ENCODE measurements around the gene L3MBTL3.
"Not testable (repeated sequence)": the region's sequence is repeated elsewhere in the genome, so short reads cannot be mapped to it uniquely, and the experiment has no call there.

The L3MBTL3 gene

GRCh38 chr6:130075879-130076460, 57.6 kb downstream of the L3MBTL3 start:
- no peak for DNase-seq (ENCODE audit: low read depth in 2 of 2)

DNA sequence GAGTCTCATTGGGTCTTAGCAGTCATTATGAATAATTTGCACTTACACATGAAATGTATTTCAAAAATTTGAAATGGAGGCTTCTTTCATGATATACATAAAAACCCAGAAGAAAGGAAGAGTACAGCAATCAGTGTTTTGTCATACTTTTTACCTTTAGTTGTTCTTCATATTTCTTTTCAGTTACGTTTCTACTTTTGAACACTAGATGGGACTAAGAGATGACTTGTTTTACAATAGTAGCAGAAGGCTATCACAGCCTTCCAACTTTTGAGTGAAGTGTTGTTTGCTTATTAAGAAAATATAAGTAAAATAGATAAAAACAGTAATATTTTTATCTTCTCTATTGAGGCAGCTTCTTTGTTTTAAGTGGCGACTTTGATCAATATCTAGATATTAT, 58.1 kb downstream of the L3MBTL3 start:
- no peak for DNase-seq (ENCODE audit: low read depth in 2 of 2)

DNA sequence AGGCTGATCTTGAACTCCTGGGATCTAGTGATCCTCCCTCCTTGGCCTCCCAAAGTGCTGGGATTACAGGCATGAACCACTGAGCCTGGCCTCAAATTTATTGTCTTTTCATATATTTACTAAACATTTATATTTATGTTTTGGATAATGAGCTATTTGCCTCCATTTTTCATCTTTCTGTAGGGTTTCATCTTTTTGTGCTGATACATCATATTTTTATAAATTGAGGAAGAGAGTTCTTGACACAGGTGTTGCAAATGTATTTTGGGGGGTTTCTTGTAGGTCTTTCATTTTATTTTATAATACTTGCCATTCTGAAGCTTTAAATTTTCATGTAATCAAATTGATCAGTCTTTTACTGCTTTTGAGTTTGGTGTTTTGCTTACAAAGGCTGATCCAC, 72.4 kb downstream of the L3MBTL3 start:
- no peak for DNase-seq (ENCODE audit: low read depth in 2 of 2)

DNA sequence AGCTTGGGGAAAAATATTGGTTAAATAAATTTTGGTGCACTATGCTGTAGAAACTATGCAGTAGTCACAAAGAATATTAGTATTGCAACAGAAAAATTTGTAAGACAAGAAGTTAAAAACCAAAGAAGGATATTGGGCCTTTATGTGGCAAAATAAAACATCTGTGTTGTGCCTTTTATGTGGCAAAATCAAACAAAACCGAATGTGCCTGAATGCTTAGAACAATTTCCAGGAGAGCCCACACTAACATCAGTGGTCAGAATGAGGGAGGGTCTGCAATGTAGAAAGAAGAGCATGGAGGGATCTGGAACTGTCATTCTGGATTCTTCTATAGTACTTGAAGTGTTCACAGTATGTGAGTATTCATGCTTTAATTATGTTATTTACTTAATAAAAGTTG, 75.2 kb downstream of the L3MBTL3 start:
- DNase-seq (ENCODE audit: low read depth in 2 of 2), result no peak

- DNase-seq (ENCODE audit: low read depth in 2 of 2), result no peak
Measured at GRCh38 chr6:130098317-130098716, 79.9 kb downstream of the L3MBTL3 start.

DNA sequence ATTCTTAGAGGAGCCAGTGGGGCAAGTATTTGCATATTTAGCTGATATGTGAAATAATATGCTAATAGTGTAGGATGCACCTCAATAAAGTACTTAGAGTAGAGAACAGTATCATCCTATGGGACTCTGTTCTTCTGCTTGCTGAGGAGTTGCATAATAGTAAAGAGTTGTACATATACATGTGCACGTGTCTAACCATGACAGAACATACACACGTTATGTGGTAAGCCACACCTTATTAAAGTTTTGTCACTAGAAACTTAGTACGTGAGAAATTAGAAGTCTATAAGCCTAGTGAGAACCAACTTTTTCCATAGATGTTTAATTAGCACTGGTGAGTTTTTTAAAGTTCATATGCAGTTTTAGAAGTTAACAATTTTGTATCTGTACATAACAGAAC, 80.7 kb downstream of the L3MBTL3 start:
- no peak for DNase-seq (ENCODE audit: low read depth in 2 of 2)

GRCh38 chr6:130105996-130106704, 87.8 kb downstream of the L3MBTL3 start:
- DNase-seq (ENCODE audit: low read depth in 2 of 2), result no peak

GRCh38 chr6:130107710-130108109, 89.3 kb downstream of the L3MBTL3 start:
- no peak for DNase-seq (ENCODE audit: low read depth in 2 of 2)

DNA sequence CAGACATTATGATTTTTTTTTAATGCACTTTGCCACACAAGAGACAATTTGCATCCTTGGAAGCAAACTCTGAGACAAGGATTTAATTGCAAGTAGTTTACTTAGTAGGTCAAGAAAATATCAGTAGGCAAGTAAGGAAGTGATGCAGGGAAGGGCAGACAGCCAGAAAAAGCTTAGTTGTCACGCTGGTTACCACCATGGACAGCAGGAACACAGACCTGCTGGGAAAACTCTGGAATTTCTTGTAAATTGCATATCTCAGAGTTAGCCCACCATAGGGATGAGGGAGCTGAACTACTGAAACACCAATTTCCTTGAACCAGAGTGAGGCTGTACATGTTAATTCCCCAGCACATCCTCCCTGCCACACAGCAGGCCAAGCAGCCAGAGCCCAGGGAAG, 92.7 kb downstream of the L3MBTL3 start:
- DNase-seq (ENCODE audit: low read depth in 2 of 2), result no peak

DNA sequence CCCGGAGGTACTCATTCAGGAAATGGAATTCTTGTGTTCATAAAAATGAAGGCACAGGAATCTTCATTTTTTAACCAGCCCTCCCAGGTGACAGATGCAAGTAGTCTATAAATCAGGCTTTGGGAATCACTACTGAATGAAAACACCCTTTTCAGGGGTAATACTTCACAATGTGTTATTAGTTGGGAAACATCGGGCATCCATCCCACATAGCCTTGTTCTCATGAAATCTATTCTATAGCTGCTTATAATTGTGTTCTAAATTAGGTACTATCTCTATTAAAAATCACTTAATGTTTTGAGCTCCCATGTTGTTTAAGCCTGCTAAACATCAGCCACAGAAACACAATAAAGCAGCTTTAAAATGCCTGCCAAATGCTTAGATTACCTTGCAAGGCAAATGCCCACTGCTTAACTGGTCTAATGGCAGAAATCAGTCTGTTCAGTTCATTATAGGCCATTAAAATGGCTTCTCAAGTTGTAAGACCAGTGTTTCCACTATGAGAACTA, 94.9 kb downstream of the L3MBTL3 start:
- DNase-seq (ENCODE audit: low read depth in 2 of 2), result no peak

DNA sequence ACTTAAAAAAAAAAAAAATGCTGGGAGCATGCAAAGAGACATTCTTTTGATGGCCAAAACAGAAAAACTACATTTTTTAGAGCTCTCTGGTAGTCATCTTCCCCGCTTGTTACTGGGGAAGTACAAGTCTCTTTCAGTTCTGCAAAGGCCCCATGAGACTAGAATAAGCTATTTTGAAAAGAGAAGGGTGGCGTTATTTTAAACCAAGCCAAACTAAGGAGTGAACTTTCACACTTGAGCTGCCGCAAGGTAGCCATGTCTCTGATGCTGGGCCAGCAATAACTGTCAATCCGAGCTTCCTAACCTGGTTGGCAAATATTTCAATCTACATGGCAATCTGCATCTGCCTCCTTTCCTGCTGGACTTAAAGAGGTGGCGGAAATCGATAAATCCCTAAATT, 96.7 kb downstream of the L3MBTL3 start:
- no peak for DNase-seq (ENCODE audit: low read depth in 2 of 2)

- DNase-seq (ENCODE audit: low read depth in 2 of 2), result no peak
Measured at GRCh38 chr6:130116273-130116672, 97.9 kb downstream of the L3MBTL3 start.

DNA sequence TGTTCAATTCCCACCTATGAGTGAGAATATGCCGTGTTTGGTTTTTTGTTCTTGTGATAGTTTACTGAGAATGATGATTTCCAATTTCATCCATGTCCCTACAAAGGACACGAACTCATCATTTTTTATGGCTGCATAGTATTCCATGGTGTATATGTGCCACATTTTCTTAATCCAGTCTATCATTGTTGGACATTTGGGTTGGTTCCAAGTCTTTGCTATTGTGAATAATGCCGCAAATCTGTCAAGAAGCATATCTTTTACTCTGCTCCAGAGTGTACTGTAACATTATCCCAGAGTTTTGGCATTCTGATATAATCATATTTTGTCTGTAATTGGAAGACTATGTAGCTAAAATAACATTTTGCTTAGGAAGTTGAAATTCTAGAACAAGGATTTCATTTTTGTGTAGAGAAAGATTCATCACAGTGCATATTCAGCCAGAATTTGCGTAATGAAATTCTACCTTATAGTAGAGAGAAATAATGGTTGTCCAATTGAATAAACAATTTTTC, 98.9 kb downstream of the L3MBTL3 start:
- DNase-seq (ENCODE audit: low read depth in 2 of 2), result not testable (repeated sequence)

DNA sequence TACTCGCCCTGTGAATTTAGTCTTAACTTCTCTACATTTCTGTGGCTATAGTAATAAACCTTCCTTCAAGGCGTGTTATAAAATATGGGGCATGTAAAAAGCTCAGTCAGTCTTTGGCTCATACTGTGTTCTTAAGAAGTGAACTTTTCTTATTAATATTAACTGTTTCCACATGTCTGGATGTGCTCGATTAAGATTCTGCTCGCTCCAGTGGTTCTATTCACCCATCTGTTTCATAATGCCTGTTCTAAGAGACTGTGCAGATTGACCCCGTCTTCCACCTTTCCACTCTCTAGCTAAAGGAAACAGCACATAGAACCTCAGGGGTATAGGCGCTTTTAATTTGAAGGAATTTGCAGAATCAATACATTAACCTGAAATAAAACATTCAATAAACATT, 99.9 kb downstream of the L3MBTL3 start:
- DNase-seq (ENCODE audit: low read depth in 2 of 2), result peak; percentile 1

GRCh38 chr6:130119211-130119610, 100.8 kb downstream of the L3MBTL3 start:
- no peak for DNase-seq (ENCODE audit: low read depth in 2 of 2)

GRCh38 chr6:130120731-130121130, 102.3 kb downstream of the L3MBTL3 start:
- DNase-seq (ENCODE audit: low read depth in 2 of 2), result no peak

DNA sequence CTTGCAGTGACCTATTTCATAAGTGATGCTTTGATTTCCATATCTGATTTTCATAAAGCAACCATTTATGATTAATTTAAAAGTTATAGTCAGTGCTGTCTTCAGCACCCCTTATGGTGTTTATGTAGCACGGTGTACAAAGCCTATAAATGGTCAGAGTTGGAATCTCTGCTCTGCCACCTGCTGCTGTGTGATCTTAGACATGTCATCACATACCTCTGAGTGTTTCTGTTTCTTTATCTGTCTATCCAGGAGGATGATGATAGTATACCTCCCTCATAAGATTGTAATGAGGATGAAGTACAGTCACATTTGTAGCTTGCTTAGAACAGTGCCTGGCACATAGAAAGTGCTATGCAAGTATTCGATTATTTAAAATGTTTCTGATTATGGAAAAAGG, 103.9 kb downstream of the L3MBTL3 start:
- no peak for DNase-seq (ENCODE audit: low read depth in 2 of 2)

- DNase-seq (ENCODE audit: low read depth in 2 of 2), result no peak
Measured at GRCh38 chr6:130127195-130127594, 108.8 kb downstream of the L3MBTL3 start.

DNA sequence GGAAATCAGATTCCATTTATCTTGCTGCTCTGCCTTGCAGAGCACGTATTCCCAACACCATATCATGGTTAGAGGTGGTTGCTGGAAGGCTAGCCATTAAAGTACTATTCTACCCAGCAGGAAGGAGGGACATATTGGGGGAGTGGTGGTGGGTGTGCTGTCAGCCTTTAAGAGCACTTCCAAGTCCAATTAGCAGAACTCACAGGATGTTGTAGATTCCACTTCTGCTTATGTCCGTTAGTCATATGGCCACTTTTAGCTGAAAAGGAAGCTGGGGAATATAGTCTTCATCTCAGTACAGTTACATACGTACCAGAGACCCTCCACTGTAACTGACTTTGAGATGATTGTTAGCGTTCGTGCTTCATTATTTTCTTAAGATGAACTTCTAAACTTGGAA, 109.9 kb downstream of the L3MBTL3 start:
- DNase-seq (ENCODE audit: low read depth in 2 of 2), result no peak

DNA sequence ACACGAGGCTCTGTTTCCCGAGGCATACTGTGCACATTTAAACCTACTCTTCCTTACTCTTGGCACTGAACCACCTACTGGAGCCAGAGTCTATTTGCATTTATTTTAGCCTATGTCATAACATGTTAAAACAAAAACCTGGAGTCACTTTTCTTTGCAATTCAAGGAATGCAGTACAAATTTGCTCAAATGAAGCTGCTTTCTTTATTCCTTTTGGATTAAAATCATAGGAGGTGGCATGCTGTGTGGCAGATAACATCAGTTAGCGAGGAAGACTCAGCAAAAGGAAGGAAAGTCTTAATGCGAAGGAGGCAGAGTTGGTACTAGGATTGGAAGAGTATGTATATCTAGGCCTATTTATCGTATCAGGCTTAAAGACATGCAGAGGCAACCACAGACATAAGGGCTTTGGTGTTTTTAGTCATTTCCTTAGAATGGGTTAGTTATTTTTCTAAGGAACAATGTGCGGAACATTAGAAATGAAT, 111.4 kb downstream of the L3MBTL3 start:
- peak; percentile 5 to 15 for DNase-seq (ENCODE audit: low read depth in 2 of 2)

DNA sequence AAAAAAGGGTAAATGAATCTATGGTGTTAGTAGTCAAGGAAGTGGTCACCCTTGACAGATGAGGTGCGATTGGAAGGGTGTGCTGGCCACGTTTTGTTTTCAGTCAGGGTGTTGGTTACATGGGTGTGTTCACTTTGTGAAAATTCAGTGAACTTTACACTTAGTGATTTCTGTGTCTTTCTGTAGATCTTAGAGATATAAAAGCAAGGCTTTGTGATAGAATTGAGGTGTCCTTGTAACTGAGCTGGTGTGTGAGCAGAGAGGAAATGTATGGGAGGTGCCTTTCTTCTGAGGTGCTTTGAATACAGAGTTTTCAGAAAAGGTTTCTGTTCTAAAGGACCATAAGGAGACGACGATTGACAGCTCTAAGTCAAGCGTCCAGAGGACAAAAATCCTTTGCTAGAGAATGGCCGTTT, 113.9 kb downstream of the L3MBTL3 start:
- no peak for DNase-seq (ENCODE audit: low read depth in 2 of 2)

- no peak for DNase-seq (ENCODE audit: low read depth in 2 of 2)
Measured at GRCh38 chr6:130134582-130134981, 116.2 kb downstream of the L3MBTL3 start.

DNA sequence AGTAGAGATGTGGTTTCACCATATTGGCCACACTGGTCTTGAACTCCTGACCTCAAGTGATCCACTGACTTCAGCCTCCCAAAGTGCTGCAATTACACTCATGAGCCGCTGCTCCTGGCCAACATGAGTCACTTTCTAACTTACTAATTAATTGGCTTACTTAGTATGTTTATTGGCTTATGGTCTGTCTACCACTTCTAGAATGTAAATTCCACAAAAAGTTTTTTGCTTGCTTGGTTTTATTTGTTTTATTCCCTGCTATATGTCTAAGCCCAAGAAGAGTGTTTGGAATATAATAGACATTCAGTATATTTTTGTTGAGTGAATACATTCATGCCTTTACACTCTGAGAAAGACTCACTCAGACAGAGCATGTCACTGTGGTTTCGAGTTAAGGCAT, 118.4 kb downstream of the L3MBTL3 start:
- DNase-seq (ENCODE audit: low read depth in 2 of 2), result no peak
